ENCODE measurements around the gene LRRC26. TPM values are rescaled to one million over a fixed set of nuclear protein-coding genes. Genes with fewer than 3 reads are reported as not detected.

Gene LRRC26
- total RNA-seq, 2 experiments from 2014 or later = not detected

DNA sequence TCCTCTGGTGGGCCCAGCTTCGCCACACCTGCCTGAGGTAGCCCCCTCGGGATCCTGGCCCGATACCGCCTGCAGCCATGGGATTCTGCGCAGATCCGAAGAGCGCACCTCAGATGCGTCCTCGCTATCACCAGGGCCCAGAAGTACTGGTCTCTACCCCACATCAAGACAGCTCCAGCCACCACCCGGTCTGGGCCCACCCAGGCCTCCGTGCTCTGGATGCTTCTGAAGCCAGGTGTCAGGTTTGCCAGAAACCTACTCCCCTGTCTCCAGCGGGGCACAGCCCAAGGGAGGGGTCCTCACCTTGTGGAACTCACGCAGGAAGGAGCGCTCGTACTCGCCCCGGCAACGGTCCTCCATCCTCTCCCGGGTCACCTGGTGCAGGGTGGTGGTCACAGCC lies 16.1 kb upstream of the LRRC26 start:
- no peak overlapping the region for H3K4me3 Mint-ChIP-seq
- ChIA-PET CTCF (interaction anchor here (1.1 kb wide), 1 partner anchor 9 kb away, joined by 4 read pairs; no protein-coding TSS in a partner anchor), POLR2A (interaction anchor here (1.6 kb wide), 1 partner anchor 8 kb away, joined by 3 read pairs; no protein-coding TSS in a partner anchor)
- DNase-seq (no peak), ATAC-seq (no peak)
- peaks cover 10% of the 10 kb centered on the region for H3K36me3 Mint-ChIP-seq (ENCODE audit: low read depth)
- H3K27ac Mint-ChIP-seq = no peak overlapping the region
- intact Hi-C loops (cut with micrococcal nuclease) = no loop called here
- H3K4me1 Mint-ChIP-seq (ENCODE audit: low read depth) = peaks cover 32% of the 10 kb centered on the region
- TF ChIP-seq CTCF (IDR thresholded peaks at IDR 0.05) = no peak
- no peaks in the 10 kb centered on the region for H3K27me3 Mint-ChIP-seq
- no peaks in the 10 kb centered on the region for H3K9me3 Mint-ChIP-seq

DNA sequence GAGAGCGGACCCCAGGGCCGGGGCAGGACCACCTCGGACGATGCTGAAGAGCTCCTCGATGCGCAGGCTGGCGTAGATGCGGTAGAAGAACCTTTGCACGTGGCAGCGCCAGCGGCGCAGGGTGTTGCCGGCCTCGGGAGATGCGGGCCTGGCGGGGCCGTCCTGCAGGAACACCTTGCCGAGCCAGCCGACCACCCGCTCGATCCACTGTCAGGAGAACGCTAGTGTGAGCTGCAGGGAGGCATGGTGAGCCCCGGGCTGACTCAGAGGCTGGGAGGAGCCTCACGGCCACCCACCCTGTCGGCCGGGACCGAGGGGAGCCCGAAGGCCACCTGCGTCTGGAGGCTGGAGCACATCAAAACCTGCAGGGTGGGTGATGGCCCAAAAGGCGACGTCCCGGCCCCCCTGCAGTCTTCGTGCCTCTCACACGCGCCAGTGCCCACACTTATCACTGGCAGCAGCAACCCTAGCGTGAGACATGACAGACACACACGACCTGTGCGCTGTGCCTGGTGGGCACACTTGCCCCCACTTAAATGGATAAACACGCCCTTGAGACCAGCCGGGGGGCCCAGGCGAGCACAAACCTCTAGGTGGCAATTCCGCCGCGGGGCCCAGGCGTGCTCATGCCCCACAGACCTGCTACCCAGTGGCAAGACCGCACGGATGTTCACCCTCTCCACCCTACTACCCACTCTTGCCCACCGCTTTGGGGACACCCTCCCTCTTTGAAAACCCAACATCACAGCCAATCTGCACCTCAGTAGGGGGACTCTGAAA lies 15.2 kb upstream of the LRRC26 start:
- ChIA-PET CTCF (no interaction called here), POLR2A (interaction anchor here (1.0 kb wide), 1 partner anchor 10 kb away, joined by 3 read pairs; no protein-coding TSS in a partner anchor)
- intact Hi-C loops (cut with micrococcal nuclease) = no loop called here
- Mint-ChIP-seq H3K4me1 (ENCODE audit: low read depth) (peaks cover 26% of the 10 kb centered on the region), H3K9me3 (no peaks in the 10 kb centered on the region), H3K4me3 (no peak overlapping the region), H3K27me3 (no peaks in the 10 kb centered on the region), H3K36me3 (ENCODE audit: low read depth) (peaks cover 8% of the 10 kb centered on the region), H3K27ac (no peak overlapping the region)
- TF ChIP-seq CTCF (IDR thresholded peaks at IDR 0.05) = no peak
- DNase-seq (no peak), ATAC-seq (no peak)

DNA sequence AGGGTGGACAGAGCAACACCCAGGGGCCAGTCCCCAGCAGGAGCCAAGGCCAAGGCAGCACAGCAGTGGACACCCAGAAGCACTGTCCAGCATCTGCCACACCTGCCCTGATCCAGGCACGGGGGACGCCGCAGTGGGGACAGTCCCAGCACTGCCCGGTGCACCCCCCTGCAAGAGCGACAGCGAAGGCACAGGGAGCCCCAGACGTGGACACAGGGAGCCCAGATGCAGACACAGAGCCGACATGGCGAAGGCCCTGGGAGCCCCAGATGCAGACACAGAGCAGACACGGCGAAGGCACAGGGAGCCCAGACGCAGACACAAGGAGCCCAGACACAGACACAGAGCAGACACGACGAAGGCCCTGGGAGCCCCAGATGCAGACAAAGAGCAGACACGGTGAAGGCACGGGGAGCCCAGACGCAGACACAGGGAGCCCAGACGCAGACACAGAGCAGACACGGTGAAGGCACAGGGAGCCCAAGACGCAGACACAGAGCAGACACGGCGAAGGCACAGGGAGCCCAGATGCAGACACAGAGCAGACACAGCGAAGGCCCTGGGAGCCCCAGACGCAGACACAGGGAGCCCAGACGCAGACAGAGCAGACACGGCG lies 14.2 kb upstream of the LRRC26 start:
- no peak for ATAC-seq
- TF ChIP-seq CTCF (IDR thresholded peaks at IDR 0.05) = no peak
- ChIA-PET POLR2A (no interaction called here), CTCF (no interaction called here)
- intact Hi-C loops (cut with micrococcal nuclease) = no loop called here
- DNase-seq = no peak
- Mint-ChIP-seq H3K9me3 (no peaks in the 10 kb centered on the region), H3K4me3 (no peak overlapping the region), H3K27ac (no peak overlapping the region), H3K27me3 (no peaks in the 10 kb centered on the region), H3K4me1 (ENCODE audit: low read depth) (peaks cover 17% of the 10 kb centered on the region), H3K36me3 (ENCODE audit: low read depth) (peaks cover 6% of the 10 kb centered on the region)

DNA sequence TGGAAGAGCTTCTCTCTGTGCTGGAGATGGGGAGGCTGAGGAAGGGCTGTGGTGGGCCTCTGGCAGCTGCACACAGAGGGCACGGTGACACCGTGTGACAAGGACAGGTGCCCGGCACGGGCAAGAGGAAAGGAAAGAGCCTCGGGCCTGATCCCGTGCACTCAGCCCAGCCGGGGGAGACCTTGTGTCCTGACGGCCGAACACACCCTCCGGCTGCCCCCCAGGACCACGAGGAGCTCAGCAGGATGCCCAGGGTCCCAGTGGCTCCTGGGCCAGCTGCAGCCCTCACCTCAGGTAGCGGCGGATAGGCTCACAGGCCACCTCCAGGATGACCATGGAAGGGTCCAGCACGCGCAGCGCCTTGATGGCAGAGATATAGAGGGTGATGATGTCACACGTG lies 13.0 kb upstream of the LRRC26 start:
- Mint-ChIP-seq H3K27me3 (no peaks in the 10 kb centered on the region), H3K4me1 (ENCODE audit: low read depth) (peaks cover 17% of the 10 kb centered on the region), H3K27ac (no peak overlapping the region), H3K9me3 (no peaks in the 10 kb centered on the region), H3K36me3 (ENCODE audit: low read depth) (peaks cover 6% of the 10 kb centered on the region), H3K4me3 (no peak overlapping the region)
- intact Hi-C loops (cut with micrococcal nuclease) = no loop called here
- TF ChIP-seq CTCF (IDR thresholded peaks at IDR 0.05) = no peak
- ChIA-PET POLR2A (no interaction called here), CTCF (no interaction called here)
- ATAC-seq (no peak), DNase-seq (no peak)

DNA sequence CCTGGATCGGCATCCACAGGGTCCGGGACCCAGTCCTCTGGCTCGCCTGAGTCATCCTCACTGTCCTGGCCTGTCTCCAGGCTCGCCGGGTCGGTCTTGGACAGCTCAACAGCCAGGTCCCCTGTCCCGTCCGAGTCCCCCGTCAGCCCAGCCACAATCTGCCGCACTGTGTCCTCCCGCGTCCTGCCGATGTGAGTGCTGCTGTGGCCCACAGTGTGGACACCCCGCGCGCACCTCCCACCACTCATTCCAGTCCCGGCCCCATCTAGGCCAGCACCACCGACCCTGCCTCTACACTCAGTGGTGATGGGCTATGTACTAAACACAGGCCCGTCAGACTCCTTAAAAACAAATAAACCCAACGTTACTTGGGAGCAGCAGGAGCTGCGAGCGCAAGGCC lies 11.8 kb upstream of the LRRC26 start:
- Mint-ChIP-seq H3K4me3 (no peak overlapping the region), H3K27ac (no peak overlapping the region), H3K4me1 (ENCODE audit: low read depth) (peaks cover 8% of the 10 kb centered on the region), H3K9me3 (no peaks in the 10 kb centered on the region), H3K27me3 (no peaks in the 10 kb centered on the region), H3K36me3 (ENCODE audit: low read depth) (peaks cover 4% of the 10 kb centered on the region)
- no peak for DNase-seq
- intact Hi-C loops (cut with micrococcal nuclease) = no loop called here
- no peak for ATAC-seq
- CTCF ChIA-PET = no interaction called here
- POLR2A ChIA-PET = interaction anchor here (0.8 to 1.5 kb wide), 2 partner anchors 11 to 13 kb away, joined by 4 to 7 read pairs; partner anchors contain the start of genes LRRC26 and TMEM210
- TF ChIP-seq CTCF (IDR thresholded peaks at IDR 0.05) = no peak

Measured in activated CD8-positive, alpha-beta T cell treated with anti-CD3 and anti-CD28 coated beads for 36 hours (primary cell).